Stimulated activated CD8-positive, alpha-beta memory T cell treated with anti-CD3 and anti-CD28 coated beads, Interleukin-12 subunit alpha, Interleukin-12 subunit beta, amount 100 ng/mL, for 1 hour (primary cell): ENCODE data around the gene ADCK1.
"Not testable (repeated sequence)": the region's sequence is repeated elsewhere in the genome, so short reads cannot be mapped to it uniquely, and the experiment has no call there.

ENCODE experiments used
- DNase-seq: peaks from one replicate; pipeline ENCODE4 v3.0.0-alpha.2; 2020; ENCODE audit warnings: low read depth

The ADCK1 gene

GRCh38 chr14:77866932-77867331 is 67.0 kb downstream of the ADCK1 start:
- DNase-seq, result no peak

GRCh38 chr14:77867476-77867875 is 67.6 kb downstream of the ADCK1 start:
- no peak for DNase-seq

GRCh38 chr14:77868552-77869285 is 68.8 kb downstream of the ADCK1 start:
- no peak for DNase-seq

GRCh38 chr14:77869340-77869739 is 69.4 kb downstream of the ADCK1 start:
- no peak for DNase-seq

GRCh38 chr14:77870646-77871045 is 70.7 kb downstream of the ADCK1 start:
- no peak for DNase-seq

GRCh38 chr14:77872152-77872551 is 72.2 kb downstream of the ADCK1 start:
- no peak for DNase-seq

- no peak for DNase-seq
These were observed 73.1 kb downstream of the ADCK1 start for GRCh38 chr14:77872983-77873382.

GRCh38 chr14:77878783-77879182 is 78.9 kb downstream of the ADCK1 start:
- no peak for DNase-seq

GRCh38 chr14:77880056-77880455 is 80.1 kb downstream of the ADCK1 start:
- no peak for DNase-seq

- no peak for DNase-seq
These were observed 82.2 kb downstream of the ADCK1 start for GRCh38 chr14:77882098-77882497.

GRCh38 chr14:77882636-77883035 is 82.7 kb downstream of the ADCK1 start:
- DNase-seq, result no peak

- DNase-seq, result no peak
These were observed 83.4 kb downstream of the ADCK1 start for GRCh38 chr14:77883131-77883846.

GRCh38 chr14:77883847-77884238 is 83.9 kb downstream of the ADCK1 start:
- DNase-seq, result no peak

GRCh38 chr14:77885367-77885766 is 85.5 kb downstream of the ADCK1 start:
- DNase-seq, result no peak

GRCh38 chr14:77886010-77886409 is 86.1 kb downstream of the ADCK1 start:
- no peak for DNase-seq

GRCh38 chr14:77888903-77889302 is 89.0 kb downstream of the ADCK1 start:
- DNase-seq, result not testable (repeated sequence)

GRCh38 chr14:77889971-77890442 is 90.1 kb downstream of the ADCK1 start:
- DNase-seq, result no peak

- no peak for DNase-seq
These were observed 91.0 kb downstream of the ADCK1 start for GRCh38 chr14:77890873-77891272.

- DNase-seq, result no peak
These were observed 92.5 kb downstream of the ADCK1 start for GRCh38 chr14:77892381-77892871.

GRCh38 chr14:77892890-77893484 is 93.1 kb downstream of the ADCK1 start:
- no peak for DNase-seq

GRCh38 chr14:77897374-77897773 is 97.5 kb downstream of the ADCK1 start:
- no peak for DNase-seq

- DNase-seq, result no peak
These were observed 102.9 kb downstream of the ADCK1 start for GRCh38 chr14:77902811-77903210.

GRCh38 chr14:77903221-77903620 is 103.3 kb downstream of the ADCK1 start:
- DNase-seq, result no peak
